Amniotic stem cell (primary cell): ENCODE data around the gene RERE.
"Not testable (repeated sequence)": the region's sequence is repeated elsewhere in the genome, so short reads cannot be mapped to it uniquely, and the experiment has no call there.

ENCODE experiments used
- DNase-seq: peaks from one replicate; lab custom pipeline; 2025; lab: John Stamatoyannopoulos, UW

The RERE gene

DNA sequence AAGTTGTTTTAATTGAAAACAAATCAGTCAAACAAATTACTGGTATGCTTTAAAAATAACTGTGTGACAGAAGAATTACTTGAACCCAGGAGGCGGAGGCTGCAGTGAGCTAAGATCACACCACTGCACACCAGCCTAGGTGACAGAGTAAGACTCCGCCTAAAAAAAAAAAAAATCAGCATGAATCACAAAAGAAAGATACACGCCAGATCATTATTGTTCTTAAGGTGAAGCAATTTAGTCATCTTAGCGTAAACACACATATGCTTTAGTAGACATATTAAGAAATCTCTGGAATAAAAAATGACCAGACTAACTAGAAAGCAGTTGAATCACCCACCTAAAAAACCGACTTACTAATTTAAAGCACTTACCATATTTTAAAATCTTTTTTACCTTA is 20.2 kb downstream of the RERE start:
- no peak for DNase-seq

DNA sequence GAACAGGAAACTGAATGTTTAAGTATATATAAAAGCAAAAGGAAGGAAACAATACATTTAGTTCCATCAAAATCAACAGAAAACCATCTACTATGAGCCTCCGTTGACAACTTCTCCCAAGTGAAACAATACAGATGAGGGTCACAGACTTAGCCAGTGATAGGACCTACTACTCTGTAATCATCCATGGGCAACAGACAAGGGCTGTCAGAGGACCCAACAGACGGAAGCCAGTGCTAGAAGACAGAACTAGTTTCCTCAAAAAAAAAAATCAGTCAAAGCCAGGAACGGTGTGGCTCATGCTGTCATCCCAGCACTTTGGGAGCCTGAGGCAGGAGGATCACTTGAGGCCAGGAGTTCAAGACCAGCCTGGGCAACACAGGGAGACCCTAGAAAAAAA is 20.6 kb downstream of the RERE start:
- DNase-seq: no peak

DNA sequence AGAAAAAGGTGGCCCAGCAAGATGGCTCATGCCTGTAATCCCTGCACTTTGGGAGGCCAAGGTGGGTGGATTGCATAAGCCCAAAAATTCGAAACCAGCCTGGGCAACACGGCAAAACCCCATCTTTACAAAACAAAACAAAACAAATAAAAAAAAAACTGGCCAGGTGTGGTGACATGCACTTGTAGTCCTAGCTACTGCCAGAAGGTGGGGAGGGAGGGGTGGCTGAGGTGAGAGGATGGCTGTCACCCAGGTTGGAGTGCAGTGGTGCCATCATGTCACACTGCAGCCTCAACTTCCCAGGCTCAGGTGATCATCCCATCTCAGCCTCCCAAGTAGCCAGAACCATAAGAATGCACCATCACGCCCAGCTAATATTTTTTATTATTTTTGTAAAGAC is 22.8 kb downstream of the RERE start:
- no peak for DNase-seq

DNA sequence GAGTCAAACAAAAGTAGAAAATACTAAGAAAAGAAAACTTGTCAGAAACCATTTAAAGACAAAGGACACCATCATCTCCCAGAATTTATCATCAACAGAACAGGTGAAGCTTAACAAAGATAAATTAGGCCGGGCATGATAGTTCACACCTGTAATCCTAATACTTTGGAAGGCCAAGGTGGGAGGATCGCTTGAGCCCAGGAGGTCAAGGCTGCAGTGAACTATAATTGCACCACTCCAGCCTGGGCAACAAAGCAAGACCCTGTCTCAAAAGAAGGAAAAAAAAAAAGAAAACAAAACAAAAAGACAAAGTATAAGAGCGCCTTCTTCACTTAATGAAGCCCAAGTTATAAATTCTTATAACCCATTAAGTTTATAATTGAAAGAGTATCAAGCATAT is 25.6 kb downstream of the RERE start:
- DNase-seq: no peak

DNA sequence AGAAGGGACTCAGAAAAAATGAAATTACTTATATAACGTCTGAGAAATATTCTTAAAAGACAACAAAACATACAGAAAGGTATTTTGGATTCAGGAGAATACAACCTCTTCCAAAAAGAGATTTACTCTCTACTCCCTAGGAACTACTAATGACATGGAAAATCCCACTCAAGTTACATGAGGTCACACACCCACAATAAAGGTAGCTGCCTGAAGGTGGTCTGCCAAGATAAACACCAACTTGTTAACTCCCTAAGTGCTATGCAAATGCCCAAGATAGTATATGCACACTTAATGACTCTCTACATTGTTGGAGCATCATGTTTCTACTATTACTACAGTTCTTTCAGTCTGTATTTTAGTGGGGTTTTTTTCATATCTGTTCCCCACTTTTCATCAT is 26.5 kb downstream of the RERE start:
- DNase-seq: no peak

DNA sequence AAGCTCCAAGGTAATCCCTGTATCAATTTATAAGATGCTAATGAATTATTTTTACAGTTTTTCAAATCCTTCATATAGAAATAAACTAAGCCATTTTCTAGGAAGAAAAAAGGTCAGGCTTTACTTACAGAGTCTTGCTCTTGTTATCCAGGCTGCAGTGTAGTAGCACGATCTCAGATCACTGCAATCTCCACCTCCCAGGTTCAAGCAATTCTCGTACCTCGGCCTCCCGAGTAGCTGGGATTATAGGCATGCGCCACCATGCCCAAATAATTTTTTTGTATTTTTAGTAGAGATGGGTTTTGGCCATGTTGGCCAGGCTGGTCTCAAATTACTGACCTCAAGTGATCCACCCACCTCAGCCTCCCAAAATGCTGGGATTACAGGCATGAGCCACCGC is 27.0 kb downstream of the RERE start:
- no peak for DNase-seq

DNA sequence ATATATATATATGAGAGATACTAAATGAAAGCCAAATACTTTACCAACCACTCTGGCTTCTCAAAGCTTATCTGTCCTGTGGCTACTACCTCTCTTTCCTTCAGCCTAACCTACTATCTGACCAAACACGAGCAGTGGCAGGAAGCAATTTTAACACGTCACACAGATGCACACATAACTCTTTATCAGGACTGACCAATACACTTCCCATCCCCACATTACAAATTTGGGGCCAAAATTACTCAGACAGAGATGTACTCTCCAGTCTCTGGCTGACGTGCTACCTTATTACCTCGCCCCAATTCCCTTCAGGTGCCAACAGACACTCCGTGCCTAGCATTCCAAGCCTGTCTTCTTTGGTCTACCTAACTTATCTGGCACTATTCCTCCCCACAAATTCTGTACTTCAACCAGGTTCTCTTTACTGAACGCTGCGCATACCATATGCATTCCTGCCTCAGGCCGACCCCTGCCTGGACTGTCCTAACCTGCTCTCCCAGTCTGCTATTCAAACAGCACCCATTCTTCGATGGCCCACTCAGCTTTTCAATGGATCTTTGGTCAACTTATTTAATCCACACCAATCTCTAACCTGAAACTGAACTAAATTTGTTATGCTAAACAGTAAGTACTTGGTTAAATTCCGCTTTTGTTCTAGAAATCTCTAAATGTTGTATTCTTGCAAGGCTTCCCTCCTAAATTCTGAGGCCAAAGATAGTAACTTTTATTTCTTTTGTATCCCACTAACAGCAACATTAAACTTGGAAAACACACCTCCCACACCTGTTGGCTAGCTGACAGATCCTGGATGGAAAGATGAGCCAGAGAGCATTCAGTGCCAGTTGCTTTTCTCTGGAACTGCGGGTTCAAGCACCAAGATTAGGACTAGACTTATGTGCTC is 27.9 kb downstream of the RERE start:
- no peak for DNase-seq

DNA sequence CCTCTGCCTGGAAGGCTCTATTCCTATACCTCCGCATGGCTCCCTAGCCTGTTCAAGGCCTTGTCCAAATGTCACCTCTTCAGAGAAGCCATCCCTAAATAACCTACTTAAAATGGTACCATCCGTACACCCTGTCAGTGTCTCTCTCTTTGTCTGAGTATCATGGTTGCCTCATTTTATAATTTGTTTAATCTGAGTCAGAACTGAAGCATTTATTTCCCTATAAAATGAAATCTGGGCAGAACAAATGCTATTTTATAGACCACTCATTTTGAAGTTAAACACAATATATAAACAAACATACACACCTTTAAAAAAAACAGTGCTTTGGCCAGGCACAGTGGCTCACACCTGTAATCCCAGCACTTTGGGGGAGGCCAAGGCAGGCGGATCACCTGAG is 30.2 kb downstream of the RERE start:
- DNase-seq: no peak

DNA sequence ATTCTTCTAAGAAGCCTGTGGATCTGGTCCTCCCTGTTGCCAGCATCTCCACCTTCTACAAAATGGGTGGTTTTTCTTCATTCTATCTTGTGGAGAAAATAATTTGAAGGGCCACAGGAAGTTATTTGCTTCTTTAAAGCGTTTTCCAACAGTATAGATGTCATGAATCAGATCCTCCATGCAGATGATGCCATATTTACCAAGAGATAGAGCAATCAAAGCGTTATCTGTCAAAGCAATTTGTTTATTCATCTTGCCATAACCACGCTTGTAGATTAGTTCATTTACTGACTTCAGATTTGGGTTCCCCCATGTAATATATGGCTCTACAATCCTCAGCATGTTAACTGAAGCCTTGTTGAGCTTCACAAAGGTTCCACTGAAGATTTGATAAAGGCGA is 31.2 kb downstream of the RERE start:
- DNase-seq: not testable (repeated sequence)

DNA sequence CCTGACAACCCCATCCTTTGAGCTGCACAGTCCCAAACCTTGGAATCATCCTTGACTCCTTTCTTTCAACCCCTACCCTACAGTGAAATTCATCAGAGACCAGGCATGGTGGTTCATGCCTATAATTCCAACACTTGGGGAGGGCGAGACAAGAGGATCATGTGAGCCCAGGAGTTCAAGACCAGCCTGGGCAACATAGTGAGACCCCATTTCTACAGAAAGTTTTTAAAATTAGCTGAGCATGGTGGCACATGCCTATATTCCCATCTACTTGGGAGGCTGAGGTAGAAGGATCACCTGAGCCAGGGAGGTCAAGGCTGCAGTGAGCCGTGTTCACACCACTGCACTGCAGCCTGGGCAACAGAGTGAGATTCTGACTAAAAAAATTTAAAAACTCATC is 34.5 kb downstream of the RERE start:
- no peak for DNase-seq

DNA sequence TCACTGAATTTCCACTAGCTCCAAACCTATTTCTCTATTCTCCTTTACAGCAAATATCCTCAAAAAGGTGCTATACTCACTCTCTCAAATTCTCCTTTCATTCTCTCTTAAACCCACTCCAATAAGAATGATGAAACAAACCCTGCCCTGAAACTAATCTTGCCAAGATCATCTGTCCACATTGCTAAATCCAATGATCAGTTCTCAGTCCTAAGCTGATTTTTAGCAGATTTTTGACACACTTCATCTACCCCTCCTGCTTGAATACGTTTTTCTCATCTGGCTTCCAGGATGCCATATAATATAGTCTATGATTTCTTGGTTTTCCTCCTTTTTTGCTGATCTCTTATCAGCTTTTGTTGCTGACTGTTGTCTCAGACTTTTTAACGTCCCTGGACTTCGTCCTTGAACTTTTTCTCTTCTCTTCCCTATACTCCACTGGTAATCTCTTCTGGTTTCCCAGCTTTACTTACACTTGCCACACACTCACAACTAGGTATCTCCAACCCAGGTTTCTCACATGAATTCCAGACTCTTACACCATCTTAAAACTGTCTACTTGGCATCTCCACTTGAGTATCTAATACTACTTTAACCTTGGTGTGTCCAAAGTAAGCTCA is 35.3 kb downstream of the RERE start:
- DNase-seq: no peak

DNA sequence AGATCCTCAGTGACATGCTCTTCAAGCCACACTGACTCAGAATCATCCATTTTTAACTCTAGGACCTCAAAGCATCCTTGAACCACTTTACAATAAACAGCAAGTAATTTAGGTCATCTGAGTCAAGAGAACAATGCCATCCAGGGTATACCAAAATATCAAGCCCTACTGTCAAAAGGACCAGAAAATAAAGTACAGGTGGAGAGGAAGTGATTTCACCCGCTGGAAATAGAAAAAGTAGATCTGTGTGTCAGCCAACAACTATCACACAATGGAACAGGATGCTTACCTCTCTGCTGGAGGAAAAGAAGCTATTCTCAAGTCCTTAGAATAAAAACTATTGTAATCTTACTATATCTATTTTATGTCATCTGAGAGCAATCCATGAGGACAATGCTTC is 37.0 kb downstream of the RERE start:
- no peak for DNase-seq

DNA sequence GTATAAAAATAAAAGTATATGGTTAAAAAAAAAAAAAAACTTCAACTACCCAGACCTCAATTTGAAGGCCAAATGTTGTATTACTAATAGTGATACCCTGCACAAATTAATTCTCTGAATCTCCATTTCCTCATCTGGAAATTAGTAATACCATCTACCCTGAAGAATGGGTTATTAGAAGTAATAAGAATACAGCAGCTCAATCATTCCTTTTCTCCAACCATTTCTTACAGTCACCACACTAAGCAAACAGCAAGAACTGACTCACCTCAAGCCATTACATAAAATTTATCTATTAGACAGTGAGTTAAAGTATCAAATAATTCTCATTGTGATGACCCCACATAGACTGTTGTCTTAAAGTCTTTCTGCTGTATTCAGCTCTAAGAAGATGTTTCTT is 39.6 kb downstream of the RERE start:
- no peak for DNase-seq

DNA sequence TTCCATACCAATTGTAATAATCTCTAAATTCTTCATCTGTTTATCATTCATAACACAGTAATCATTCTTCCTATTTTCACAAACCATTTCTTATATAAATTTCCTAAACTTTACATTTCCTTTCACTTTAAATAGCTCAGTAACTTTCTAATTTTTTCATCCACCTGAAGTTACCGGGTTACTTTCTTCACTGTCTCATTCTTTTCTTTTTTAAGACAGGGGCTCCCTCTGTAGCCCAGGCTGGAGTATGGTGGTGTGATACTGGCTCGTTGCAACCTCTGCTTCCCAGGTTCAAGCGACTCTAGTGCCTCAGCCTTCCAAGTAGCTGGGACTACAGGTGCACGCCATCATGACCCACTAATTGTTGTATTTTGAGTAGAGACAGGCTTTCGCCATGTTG is 41.3 kb downstream of the RERE start:
- DNase-seq: no peak

DNA sequence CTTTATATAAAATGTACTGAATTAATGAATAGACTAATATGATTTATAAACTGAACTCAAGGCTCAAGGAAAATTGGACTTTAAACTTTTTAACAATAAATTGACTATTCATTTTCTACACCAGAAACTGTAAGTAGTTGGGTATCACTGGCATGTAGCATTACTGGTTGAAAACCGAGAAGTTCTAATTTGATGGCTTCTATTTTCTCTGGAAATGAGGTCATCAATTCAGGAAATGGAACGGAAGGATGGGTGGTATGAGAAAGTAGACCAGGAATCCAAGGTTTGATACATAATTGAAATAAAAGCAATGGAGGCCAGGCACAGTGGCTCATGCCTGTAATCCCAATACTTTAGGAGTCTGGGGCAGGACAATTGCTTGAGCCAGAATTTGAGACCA is 50.4 kb downstream of the RERE start:
- no peak for DNase-seq

DNA sequence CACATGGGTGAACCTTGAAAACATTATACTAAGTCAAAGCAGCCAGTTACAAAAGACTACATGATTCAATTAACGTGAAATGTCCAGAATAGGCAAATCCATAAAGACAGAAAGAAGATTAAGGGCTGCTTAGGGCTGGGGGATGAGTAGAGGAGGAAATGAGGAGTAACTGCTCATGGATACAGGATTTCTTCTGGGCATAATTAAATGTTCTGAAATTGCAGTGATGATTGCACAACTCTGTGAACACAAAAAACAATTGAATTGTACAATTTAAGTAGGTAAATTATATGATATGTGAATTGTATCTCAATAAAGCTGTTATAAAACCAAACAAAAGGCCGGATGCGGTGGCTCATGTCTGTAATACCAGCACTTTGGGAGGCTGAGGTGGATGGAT is 52.2 kb downstream of the RERE start:
- DNase-seq: no peak

DNA sequence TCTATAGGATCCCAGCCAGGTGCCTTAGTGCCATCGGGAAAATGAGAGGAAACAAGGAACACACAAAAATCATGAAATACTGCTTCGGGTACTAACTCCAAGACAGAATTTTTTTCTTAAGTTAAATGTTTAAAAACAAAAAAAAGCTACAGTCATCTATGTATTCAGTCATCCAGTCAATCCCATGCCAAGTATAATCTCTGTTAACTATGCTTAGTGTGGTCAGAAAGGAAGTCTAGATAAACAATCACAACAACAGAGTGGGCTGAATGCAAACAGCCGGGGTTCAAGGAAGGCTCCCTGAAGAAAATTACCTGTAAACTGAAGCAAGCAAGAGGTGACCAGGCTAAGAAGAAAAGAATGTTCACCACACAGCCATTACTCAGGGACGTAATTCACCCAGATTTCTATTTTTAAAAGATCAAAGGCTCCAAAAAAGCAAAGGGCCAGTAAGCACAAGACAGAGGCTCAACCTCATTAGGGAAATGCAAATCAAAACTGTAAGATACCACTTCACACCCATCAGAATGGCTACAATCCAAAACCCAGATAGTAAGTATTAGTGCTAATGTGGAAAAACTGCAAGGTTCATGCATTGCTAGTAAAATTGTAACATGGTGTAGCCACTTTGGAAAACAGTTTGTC is 53.0 kb downstream of the RERE start:
- no peak for DNase-seq

DNA sequence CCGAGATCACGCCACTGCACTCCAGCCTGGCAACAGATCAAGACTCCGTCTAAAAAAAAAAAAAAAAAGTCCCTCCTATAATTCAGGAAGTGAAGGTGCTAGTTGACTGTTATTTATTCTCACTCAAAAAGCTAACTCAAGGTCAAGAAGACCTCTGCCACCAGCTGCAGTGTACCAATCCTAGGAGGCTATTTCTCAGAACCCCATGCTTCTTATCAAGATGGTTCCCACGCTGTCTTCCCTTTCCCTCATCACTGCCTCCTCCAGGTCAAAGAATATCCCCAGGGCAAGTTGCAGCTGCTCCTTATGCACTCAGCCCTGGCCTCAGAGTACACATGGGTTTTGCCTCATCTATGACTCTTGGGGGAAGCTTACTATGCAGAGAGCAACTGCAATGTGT is 53.6 kb downstream of the RERE start:
- DNase-seq: no peak

DNA sequence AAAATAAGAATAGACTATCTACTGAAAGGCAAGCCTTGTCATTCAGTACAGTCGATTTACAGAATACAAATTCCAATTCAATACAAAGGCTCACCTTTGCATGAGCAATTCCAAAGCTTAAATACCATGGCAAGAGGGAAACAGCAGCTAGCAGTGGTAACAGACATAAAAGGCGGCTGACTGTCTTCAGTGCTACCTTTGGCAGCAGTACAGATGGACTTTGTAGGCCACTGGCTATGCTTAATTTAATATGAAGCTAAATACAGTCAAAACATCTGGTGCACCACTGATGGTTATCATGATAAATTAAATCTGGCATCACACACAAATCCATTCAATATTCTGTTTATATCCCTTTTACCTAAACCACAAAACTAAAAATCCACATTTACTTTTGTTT is 62.4 kb downstream of the RERE start:
- no peak for DNase-seq

DNA sequence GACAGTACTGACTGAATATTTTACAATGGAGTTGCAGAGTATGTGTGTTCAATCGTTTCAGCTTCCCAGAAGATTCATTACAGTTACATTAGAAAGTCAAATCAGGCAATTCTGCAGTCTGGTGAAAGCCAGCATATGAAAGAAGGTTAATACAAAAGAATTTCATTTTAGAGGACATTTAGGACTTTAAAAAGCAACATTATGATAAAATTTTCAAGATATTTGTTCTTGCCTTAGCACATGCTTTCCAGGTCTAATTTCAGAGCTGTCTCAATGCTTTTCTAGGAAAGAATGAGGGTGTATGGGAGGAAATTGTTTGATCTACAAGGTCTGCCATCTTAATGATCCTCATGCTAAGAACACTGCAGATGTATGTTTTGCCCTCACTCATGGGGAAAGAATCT is 63.2 kb downstream of the RERE start:
- DNase-seq: no peak

DNA sequence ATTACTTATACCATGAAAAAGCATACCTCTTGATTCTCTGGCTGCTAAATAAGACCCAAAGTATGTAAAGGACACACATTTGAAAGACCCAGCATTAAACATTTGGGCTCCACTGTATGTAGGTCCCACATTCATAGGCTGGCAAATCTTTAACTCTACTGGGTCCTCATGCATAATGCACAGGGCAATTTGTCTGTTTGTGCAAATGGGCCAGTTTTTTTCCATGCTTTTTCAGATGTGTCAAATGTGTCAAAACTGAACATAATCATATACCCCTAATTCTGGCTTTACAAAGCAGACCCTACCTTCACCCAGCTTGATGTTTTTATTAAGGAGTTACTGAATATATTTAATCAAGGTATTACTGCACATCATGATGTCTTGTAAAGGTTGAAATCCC is 63.7 kb downstream of the RERE start:
- DNase-seq: no peak

DNA sequence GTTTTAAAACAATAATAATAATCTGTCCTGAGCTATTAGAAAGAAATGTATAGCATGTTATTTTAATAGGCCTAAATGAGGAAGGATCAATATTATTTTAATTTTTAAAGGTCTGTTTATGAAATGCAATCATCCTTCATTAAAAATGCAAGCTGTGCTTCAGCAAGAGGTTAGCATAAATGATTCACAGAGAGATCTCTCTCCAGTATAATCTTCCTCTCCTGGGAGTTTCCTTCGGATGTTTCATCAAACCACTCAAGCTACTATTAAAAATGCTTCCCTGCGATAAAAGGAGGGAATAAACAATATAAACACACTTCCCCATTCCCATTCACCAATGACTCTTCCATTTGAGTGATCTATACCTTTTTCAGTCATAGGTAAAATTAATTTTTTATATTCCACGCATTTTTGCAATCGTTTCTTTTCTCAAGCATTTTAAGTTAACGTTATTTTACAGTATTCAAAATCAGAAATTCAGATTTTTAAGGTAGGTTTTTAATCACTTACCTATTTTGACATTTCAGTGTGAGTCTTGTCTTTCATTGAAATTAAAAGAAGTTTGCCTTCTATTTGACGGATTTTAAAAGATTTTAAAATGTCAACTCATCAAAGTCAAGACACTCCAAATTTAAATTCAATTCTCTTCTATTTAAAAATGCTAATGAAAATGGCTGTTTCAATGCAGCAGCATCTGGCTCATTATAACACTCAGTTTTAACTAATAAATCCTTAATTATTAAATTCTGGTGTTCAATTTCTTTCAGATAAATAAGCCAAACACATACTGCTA is 64.3 kb downstream of the RERE start:
- DNase-seq: no peak

DNA sequence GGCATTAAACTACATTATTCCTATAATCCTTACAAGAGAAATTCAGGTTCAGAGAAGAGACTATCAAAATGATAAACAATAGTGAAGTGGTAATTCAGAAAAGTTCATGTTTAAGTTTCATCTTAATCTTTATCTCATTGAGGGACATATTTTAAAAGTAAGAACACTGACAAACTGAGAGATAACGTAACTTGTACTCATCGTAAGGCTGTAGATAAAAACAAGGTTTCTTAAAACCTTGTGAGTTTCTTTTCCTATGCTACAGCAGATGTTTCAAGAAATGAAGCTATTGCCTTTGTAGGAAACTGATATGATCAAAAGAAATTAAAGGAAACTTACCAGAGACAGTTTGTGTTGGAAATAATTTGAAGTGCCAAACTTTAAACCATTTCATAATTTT is 65.0 kb downstream of the RERE start:
- DNase-seq: no peak
